RPMI7951 (cell line): ENCODE measurements around the gene RGS4. TPM values are rescaled to one million over a fixed set of nuclear protein-coding genes. Genes with fewer than 3 reads are reported as not detected.
A peak's percentile ranks its signal among the peaks of the same experiment; 100 is the strongest.

ENCODE experiments used
- DNase-seq: peaks from one replicate; pipeline ENCODE4 v3.0.0-alpha.2; 2012; ENCODE audit warnings: low read depth
- total RNA-seq: library from RNA; depleted of rRNA; stranded (reverse); fragments of >200 nt; shearing (Covaris generic); gene quantifications from 2 replicates; pipeline ENCODE4 v1.2.3, GENCODE V29; 2014; rRNA removed

The RGS4 gene
- 18.3 and 24.1 TPM in 2 replicates for total RNA-seq

DNA sequence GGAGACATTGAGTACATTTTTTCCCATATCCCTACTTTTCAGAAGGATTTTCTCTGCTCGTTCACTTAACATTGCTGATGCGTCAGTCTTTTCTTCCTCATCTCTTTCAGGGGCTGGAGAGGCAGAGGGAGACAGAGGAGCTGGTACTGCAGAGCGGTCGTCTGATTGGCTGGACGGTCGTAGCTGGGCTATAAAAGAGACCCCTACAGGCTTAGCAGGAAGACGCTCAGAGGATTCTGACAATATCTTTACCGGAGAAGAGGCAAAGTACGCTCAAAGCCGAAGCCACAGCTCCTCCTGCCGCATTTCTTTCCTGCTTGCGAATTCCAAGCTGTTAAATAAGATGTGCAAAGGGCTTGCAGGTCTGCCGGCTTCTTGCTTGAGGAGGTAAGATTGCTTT lies at the start of gene RGS4:
TSS of gene RGS4 (plus strand) at position 220 of the 400 bp plus-strand sequence. CDS start at position 344, 124 bp downstream.
- DNase-seq: peak; percentile 88

DNA sequence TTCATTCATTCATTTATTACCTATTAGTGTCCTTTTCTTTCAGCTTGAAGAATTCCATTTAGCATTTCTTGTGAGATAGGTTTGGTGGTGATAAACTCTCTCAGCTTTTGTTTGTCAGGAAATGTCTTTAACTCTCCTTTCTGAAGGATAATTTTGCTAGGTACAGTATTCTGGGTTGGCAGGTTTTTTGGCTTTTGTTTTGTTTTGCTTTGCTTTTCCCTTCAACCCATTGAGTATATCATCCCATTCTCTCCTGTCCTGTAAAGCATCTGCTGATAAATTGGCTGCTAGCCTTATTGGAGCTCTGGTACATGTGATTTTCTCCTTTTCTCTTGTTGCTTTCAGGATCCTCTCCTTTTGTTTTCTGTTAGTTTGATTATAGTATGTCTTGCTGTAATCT lies 47.0 kb upstream of the RGS4 start:
- DNase-seq: no peak

DNA sequence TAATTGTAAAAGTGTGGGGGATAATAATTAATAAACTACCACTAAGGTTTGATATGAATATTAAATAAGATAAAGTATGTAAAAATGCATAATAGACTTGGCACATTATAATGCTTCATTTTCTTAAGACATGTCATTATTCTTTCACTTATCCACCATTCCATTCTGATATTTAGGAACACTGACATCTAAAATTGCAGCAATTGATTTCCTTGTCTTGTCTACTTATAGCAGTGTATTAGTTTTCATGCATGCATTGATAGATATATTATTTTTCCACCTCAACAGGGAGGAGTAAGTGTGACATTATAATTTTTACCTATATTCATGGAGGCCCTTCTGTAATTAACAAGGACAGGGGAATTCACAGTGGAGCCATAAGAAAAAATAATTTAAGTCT lies 41.6 kb upstream of the RGS4 start:
- no peak for DNase-seq

DNA sequence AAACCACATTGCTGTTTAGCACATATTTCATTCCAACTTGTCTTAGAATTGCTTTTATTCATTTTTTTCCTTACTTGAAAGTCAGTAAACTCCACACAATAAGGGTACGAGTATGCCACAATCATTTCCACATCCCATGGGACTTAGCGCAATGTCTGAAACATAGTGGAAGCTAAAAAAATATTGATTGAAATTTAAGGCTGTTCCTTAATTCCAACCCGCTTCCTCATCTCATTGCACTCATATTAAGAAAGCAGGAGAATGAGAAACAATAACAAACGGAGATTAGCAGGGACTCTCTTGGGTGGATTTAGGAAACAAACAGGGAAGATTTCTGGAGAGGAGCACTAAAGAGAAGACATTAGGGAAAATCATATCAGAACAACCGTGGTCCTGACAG lies 39.3 kb upstream of the RGS4 start:
- no peak for DNase-seq

DNA sequence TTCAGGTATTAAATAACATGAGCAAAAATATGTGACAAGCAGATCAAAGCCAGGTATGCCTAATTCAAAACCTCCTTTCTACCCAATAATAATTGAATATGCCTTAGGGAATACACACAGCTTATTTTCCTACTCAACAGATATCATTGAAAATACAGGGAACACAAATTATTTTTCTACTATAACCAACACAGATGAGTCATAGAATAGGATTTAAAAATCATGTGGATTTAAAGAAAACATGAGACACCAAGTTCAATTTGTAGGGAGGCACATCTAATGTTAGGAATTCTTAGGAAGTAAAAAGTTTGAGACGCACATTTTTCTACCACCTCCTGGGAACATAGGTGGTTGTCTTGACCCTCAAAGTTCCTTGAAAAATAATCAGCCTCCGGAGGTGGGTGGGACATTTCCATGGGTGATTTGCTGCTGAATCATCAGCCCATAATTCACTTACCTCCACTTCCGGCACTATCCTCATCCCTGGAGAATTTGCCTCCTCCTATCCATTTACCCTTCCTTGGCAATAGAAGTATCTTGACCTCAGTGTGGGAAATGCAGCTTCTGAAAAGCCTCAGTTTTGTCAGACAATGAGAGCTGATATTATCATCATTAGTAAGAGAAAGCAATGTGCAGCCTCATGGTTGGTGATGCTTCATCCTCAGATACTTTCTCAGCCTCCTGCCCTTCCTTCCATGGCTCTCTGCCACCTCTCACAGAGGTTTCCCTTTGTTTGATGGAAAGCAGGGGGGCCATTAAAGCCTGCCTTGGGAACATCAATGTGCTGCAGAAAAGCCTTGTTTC lies 33.5 kb upstream of the RGS4 start:
- DNase-seq: peak; percentile 88

DNA sequence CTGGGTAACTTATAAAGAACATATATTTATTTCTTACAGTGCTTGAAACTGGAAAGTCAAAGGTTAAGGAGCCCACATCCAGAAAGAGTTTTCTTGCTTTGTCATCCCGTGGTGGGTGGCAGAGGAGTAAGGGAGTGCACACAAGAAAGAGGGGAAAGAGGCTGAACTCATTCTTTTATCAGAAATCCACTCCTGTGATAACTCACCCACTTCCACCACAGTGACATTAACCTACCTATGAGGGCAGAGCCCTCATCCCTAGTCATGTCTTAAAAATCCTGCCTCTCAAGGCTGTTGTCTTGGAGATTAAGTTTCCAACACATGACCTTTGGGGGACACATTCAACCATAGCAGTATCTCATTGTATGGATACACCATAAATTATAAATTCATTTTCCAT lies 32.5 kb upstream of the RGS4 start:
- no peak for DNase-seq

DNA sequence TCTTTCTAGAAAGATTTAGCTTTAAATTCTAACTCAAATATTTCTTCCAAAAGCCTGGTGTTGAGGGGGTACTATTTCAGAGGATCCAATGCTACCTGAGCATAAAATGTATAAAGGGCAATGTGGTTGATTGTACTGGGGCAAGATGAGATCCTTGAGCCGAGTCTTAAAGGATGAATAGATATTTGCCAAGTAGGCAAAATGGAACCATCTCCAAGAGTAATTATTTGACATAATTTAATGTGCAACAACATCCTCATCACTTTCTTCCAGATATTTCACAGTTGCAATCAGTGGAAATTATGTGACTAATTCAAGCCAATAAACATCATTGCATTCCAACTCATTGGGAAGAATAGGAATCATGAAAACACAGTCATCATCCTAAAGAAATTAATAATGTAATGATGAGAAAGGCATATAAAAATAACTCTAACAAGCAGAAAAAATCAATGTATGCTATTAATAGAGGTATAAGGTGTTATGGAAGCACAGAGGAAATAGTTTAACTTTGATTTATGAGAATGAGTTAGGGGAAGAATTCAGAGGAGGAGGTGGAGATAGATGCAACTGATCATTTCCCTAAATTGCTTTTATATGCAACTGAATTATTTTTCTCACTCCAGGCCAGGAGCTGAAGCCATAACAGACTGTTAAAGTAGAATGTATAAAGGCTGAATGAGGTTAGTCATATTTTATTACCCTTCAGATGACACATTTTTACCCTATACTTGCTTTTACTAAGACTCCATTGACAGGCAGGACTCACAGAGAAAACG lies 30.0 kb upstream of the RGS4 start:
- no peak for DNase-seq

DNA sequence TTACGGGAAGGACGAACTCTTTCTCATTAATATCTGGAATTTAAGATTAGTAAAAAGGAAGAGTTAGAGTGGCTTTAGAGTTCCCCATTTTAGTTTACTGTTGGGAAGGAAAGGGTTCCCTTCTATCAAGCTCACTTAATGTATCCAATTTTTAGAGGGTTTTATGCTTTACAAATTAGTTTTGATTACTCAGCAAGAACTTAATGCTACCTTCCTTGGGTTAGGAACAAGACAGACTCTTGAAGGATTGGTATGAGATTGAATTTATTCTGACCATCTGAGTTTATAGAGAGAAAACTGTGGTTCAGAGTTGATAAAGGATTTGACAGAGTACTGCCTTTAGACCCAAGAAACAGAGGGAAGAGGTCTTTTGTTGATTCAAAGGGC lies 29.5 kb upstream of the RGS4 start:
- no peak for DNase-seq

DNA sequence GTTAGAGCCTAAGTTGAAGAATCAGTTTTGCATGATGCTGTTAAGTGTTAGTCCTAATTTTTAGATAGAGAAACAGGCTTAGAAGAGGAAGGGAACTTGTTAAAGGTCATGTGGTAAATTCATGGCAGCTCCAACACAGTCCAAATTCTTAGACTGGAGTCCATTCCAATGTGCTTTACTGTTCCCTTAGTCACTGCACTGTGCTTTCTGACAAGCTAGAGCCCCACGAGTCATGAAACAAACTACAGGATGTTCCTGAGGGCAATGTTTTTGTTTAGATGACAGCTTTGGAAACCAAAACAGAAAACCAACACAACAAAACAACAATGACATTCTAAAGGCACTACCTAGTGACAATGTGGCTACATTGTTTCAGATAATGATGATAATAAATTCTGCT lies 23.1 kb upstream of the RGS4 start:
- no peak for DNase-seq

DNA sequence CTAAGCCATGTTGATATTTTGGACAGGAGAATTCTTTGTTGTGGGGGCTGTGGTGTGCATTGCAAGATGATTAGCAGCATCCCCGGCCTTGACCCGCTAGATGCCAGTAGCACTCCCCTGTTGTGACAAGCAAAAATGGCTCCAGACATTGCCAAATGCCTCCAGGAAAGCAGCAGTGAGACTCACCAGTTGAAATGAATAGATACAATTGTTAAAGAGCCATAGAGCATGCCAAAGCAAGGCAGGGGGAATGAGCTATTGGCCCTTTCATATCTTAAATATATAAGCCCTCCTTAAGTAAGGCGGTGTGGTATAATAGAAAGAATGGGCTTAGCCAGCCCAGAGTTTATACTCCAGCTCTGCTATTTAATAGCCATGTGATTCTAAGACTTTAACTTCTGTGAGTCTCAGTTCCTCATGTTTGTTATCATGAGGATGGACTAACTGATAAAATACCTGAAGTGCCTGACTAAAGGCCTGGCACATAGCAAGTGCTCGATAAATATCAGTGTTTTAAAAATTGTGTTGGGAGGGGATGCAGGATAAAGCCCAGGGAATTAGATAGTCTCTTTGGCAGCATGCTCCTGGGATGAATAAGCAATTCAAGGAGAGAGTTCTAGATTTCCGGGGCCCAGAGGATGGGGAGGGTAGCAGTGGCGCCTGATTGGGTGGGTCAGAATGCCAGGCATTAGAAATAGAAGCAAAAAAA lies 21.1 kb upstream of the RGS4 start:
- DNase-seq: peak; percentile 46

DNA sequence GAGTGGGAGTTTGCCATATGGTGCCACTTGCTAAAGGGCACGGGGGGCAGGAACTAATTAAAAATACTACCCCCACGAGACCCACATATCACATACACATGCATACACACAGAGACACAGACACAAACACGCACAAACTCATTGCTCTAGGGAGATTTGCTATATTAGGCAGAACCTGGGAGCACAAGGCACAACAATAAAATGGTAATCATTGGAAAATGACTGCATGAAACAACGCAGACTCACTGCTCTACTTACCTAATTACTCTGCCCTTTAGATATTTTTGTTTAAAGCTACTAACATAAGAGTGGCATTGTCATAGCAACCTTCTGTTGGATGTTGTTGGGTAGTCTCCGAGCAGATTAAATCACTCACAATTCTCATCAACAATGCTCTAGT lies 20.3 kb upstream of the RGS4 start:
- no peak for DNase-seq

DNA sequence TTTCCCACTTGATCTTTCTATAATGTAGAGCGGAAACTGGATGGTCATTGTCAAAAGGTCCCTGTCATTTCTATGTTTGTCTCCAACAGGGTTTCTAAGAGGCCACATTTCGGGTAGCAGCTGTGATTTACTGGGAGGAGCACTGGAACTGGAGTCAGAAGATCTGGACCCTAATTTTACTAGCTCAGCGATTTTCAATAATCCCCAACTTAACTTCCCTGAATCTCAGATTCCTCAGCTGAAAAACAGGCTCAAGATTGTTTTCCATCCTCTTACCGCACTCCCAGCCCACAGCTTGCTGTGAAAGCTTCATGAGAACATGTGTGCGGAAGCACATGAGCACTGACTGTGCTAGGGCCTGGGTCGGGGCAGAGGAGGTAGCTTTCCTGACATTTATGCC lies 19.9 kb upstream of the RGS4 start:
- DNase-seq: no peak

DNA sequence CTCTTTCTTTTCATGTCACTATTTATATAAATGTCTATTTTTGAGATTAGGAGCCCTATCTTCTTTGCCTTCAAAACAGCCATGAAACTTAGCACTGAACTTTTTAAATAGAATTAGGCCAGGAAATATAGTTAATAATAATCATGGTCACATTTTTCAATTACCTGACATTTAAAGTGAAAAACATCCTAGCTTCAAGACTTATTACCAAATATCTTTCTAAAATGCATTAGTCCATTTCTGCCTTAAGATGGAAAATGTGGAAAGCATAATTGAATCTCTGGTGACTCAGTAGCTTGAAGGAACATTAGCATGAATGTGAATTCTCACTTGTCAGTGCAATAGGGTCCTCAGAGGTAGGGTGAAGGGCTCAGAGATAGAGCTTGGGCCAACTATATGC lies 18.7 kb upstream of the RGS4 start:
- DNase-seq: no peak

DNA sequence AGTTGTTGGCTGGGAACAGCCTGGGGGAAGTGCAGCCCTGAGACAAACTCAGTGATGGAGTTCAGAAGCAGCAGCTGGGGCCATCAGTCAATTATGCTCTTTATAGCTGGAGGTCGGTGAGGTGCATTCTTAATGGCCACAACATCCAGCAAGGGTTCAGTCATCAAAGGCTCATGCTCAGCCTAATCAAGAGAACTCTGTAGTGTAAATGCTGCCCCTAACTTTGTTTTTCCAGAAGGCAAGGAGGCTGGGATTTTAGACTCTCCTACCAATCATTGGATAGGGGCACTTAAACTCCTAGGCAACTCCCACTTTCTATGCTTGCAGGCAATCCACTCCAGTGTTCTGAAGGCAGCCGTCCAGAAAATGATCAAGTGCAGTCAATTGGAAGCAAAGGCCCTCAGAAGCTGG lies 15.0 kb upstream of the RGS4 start:
- DNase-seq: no peak

DNA sequence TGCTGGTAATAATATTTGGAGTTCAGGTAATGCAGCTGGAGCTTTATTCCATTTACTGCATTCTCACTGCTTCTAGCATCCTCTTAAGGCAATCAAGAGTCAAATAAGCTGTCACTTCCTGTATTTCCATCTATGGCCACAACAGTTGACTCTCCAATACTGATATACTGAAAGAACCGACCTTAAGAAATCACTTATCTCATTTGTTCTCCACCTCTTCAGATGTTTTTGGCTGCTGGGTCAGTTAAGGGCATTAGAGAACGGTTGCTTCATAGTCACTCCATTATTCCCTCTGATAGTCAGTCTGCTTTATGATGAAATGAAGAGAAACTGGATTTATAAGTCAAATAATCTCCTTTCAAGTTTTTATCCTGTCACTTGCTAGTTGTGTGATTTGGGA lies 14.2 kb upstream of the RGS4 start:
- DNase-seq: no peak

DNA sequence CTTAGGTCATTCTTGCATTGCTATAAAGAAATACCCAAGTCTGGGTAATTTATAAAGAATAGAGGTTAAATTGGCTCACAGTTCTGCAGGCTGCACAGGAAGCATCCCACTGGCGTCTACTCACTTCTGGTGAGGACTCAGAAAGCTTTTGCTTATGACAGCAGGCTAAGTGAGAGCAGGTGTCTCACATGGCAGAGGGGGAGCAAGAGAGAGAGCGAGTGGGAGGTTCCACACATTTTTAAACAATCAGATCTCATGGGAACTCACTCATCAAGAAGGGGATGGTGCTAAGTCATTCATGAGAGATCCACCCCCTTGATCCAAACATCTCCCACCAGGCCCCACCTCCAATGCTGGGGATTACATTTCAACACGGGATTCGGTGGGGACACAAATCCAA lies 13.6 kb upstream of the RGS4 start:
- no peak for DNase-seq

DNA sequence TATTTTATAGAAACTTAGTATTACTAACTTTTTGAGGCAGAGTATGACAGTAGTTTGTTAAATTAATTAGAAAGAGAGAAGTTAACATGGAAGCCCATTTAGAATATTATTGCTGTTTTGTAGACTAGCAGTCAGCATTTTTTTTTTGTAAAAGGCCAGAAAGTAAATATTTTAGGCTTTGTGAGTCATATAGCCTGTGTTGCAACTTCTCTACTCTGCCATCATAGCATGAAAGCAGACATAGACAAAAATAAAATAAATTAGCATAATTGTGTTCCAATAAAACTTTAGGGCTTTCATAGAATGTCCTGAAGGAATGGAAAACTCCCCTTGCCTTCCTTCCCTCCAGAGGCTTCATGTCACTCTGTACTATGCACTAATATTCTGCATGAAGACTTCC lies 12.3 kb upstream of the RGS4 start:
- no peak for DNase-seq

DNA sequence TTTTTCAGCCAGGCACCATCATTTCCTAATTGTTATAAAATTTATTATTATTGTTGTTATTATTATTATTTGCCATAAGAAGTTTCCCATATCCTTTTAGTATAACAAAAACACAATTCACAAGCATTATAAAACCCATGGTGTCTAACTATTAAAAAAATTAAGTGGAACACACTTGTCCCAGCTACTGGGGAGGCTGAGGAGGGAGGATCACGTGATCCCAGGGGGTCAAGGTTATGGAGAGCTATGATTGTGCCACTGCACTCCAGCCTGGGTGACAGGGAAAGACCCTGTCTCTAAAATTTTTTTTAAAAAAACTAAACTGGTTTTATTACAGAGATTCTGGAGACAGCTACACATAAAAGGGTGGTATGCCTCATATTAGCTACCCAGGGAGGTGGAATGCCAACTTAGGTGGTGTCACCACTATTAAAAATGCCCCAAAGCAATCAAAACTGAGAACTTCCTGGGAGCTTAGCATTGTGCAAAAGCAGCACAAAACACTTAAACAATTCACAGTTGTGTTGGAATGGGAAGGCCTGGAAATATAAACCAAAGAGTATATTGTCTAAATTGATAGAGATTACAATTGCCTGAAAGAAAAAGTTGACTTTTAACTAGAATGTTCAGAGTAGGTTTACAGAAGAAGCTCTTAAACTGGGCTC lies 8.7 kb upstream of the RGS4 start:
- no peak for DNase-seq

DNA sequence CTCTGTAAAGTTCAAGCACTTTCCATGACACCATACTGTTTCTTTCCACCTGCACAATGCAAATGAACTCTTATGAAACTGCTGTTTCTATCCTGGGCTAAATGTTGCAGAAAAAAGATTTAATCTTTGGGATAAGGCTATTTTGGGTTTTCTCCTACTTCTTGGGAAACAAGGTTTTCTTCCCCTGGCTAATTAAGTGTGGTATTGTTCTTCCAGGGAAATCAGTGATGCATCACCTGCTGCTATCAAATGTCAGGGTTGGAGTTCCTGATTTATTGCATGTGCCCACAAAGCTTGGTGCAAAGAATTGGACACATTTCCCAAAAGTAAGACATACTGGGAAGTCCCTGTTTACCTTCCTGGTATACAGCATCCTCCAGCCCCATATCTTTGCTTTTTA lies 6.0 kb upstream of the RGS4 start:
- no peak for DNase-seq

DNA sequence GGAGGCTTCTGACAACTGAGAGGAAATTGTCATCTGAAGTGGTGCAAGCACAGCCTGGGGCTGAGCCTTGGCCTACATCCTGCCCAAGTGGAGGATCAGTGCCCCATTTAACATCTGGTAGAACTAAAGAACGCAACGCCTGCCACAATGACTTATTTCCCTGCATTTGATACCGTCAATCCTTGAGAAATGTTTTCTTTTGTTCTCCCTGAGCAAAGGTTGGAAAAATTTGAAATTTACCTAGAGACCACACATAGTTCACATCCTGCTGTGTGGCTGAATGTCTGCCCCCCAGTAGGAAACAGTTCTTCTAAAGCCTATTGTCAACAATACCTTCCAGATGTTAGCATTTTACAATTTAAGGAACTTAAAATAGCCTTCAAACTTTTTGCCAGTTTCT lies 5.6 kb upstream of the RGS4 start:
- DNase-seq: peak; percentile 44

DNA sequence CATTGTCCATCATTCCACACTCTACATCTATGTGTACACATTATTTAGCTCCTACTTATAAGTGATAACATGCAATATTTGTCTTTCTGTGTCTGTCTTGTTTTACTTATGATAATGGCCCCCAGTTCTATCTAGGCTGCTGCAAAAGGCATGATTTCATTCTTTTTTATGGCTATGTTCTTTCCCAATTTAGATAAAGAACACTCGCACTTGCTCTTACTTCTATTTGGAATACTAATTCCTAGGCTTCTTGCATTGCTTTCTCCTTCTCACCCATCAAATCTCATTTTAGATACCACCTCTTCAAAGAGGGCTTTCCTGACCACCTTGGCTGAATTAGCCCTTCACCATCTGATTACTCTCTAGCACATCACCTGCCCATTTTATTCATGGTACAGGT lies 3.0 kb upstream of the RGS4 start:
- DNase-seq: no peak

DNA sequence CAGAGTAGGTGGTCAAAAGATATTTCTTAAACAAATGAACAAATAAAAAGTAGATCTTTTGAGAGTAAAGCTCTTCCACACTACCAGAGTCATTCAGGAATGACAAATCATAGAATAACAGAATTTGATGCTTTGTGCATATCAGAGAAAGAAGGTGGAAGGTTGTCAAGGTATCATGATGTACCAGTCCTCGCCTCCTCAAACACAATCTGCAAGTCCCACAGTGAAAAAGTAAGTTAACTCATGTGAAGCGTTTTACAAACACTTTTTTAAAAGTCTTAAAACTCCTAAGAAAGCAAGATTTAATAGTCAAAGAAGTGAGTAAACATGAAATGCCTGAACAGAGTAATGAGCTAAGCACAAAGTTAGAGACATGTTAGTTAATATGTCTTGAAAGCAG lies 2.5 kb upstream of the RGS4 start:
- DNase-seq: no peak
